Hematopoietic multipotent progenitor cell treated with erythropoietin and hydrocortisone succinate and interleukin-3 and kit ligand, for 15 days (in vitro differentiated cells): ENCODE results near the gene LAIR1.
A peak's percentile ranks its signal among the peaks of the same experiment; 100 is the strongest.
"Not testable (repeated sequence)": the region's sequence is repeated elsewhere in the genome, so short reads cannot be mapped to it uniquely, and the experiment has no call there.

Experiments
- DNase-seq: peaks from one replicate; pipeline ENCODE4 v3.0.0-alpha.2; 2015; ENCODE audit warnings: low spot score

LAIR1 gene

GRCh38 chr19:54364775-54365257 is at the start of gene LAIR1:
Gene LAIR1, minus strand, starts transcription at chr19:54364931. Its CDS starts 127 bp downstream, at chr19:54364804.
- no peak for DNase-seq

- DNase-seq, result no peak
Measured at GRCh38 chr19:54414156-54414555, 49.4 kb upstream of the LAIR1 start.

GRCh38 chr19:54412877-54413276 is 48.1 kb upstream of the LAIR1 start:
- DNase-seq, result no peak

GRCh38 chr19:54411033-54411432 is 46.3 kb upstream of the LAIR1 start:
- no peak for DNase-seq

- no peak for DNase-seq
Measured at GRCh38 chr19:54408456-54409026, 43.8 kb upstream of the LAIR1 start.

- no peak for DNase-seq
Measured at GRCh38 chr19:54407780-54408179, 43.0 kb upstream of the LAIR1 start.

- no peak for DNase-seq
Measured at GRCh38 chr19:54405628-54406027, 40.9 kb upstream of the LAIR1 start.

GRCh38 chr19:54403054-54403453 is 38.3 kb upstream of the LAIR1 start:
- no peak for DNase-seq

- DNase-seq, result no peak
Measured at GRCh38 chr19:54400913-54401312, 36.2 kb upstream of the LAIR1 start.

GRCh38 chr19:54399189-54399588 is 34.5 kb upstream of the LAIR1 start:
- DNase-seq, result no peak

- DNase-seq, result no peak
Measured at GRCh38 chr19:54395685-54396084, 31.0 kb upstream of the LAIR1 start.

- DNase-seq, result no peak
Measured at GRCh38 chr19:54393381-54393780, 28.6 kb upstream of the LAIR1 start.

GRCh38 chr19:54392105-54392504 is 27.4 kb upstream of the LAIR1 start:
- no peak for DNase-seq

- DNase-seq, result no peak
Measured at GRCh38 chr19:54391589-54392061, 26.9 kb upstream of the LAIR1 start.

- peak; percentile 29 for DNase-seq
Measured at GRCh38 chr19:54390942-54391577, 26.3 kb upstream of the LAIR1 start.

GRCh38 chr19:54389553-54389952 is 24.8 kb upstream of the LAIR1 start:
- DNase-seq, result no peak

GRCh38 chr19:54388802-54389139 is 24.0 kb upstream of the LAIR1 start:
- DNase-seq, result no peak

- DNase-seq, result no peak
Measured at GRCh38 chr19:54387991-54388801, 23.5 kb upstream of the LAIR1 start.

- no peak for DNase-seq
Measured at GRCh38 chr19:54383330-54383729, 18.6 kb upstream of the LAIR1 start.

- not testable (repeated sequence) for DNase-seq
Measured at GRCh38 chr19:54382041-54382440, 17.3 kb upstream of the LAIR1 start.

GRCh38 chr19:54380897-54381296 is 16.2 kb upstream of the LAIR1 start:
- DNase-seq, result no peak

GRCh38 chr19:54379187-54379678 is 14.5 kb upstream of the LAIR1 start:
- no peak for DNase-seq
